Suprapubic skin (tissue), 4 donors: ENCODE results near the gene BICD1.

Experiments used
- EP300 ChIP-seq: sonication (generic); formaldehyde crosslinking; IDR thresholded peaks from one replicate; pipeline ENCODE4 v1.6.1; 2017; ENCODE audit warnings: antibody characterized with exemption
- POLR2A ChIP-seq, 2 donors: fragments of 450-650 bp; IDR thresholded peaks; one replicate each; pipeline ENCODE4 v1.6.1; 2017; ENCODE audit warnings: antibody characterized with exemption in 2 of 2, mild to moderate bottlenecking in 2 of 2, moderate library complexity in 2 of 2
- POLR2AphosphoS5 ChIP-seq, 3 donors: sonication (generic); formaldehyde crosslinking; IDR thresholded peaks; one replicate each; pipeline ENCODE4 v1.6.1; 2017; ENCODE audit warnings: antibody characterized with exemption in 3 of 3
- TF ChIP-seq, protein P1 (sequence below), 2 donors: fragments of 200-600 bp in 1 of 2; fragments of 450-650 bp in 1 of 2; sonication (generic) in 1 of 2; IDR thresholded peaks; one replicate each; pipeline ENCODE4 v1.5.1; 2016 to 2019; ENCODE audit warnings: antibody characterized with exemption in 2 of 2, mild to moderate bottlenecking in 1 of 2, moderate library complexity in 1 of 2

DNA sequence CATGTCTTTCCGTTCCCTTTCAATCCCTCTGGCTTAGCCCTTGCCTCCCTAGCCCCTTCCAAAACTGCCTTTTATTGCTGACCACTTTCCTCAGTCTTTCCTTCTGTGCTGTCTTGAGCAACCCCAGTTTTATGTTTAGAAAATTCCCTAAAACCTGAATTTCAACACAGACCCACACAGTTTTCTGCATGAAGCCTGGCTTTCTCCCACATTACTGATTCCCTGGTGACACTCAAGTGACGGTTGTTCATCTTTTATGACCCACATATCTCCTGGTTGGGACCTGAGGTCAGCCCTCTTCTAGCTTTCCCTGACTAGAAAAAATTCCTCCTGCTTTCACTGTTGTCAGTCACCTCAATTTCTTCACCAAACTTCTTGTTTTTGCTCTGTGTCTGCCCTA lies 313.7 kb downstream of the BICD1 start:
- TF ChIP-seq POLR2AphosphoS5 (IDR thresholded peaks at IDR 0.05) (no peak), POLR2A (IDR thresholded peaks at IDR 0.05) (no peak), EP300 (no peak)
- TF ChIP-seq, protein P1, sequence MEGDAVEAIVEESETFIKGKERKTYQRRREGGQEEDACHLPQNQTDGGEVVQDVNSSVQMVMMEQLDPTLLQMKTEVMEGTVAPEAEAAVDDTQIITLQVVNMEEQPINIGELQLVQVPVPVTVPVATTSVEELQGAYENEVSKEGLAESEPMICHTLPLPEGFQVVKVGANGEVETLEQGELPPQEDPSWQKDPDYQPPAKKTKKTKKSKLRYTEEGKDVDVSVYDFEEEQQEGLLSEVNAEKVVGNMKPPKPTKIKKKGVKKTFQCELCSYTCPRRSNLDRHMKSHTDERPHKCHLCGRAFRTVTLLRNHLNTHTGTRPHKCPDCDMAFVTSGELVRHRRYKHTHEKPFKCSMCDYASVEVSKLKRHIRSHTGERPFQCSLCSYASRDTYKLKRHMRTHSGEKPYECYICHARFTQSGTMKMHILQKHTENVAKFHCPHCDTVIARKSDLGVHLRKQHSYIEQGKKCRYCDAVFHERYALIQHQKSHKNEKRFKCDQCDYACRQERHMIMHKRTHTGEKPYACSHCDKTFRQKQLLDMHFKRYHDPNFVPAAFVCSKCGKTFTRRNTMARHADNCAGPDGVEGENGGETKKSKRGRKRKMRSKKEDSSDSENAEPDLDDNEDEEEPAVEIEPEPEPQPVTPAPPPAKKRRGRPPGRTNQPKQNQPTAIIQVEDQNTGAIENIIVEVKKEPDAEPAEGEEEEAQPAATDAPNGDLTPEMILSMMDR (IDR thresholded peaks at IDR 0.05) = no peak
